HG03060 (cell line): Measurements from ENCODE around the gene IL1RAPL2.
"Not testable (repeated sequence)": the region's sequence is repeated elsewhere in the genome, so short reads cannot be mapped to it uniquely, and the experiment has no call there.

Source experiments
- ATAC-seq: cut with Tn5 transposase; IDR thresholded peaks from one replicate; pipeline ENCODE4 v1.9.1; 2021; ENCODE audit warnings: low read depth, moderate number of reproducible peaks; ENCODE audit not compliant: unreplicated experiment

Gene IL1RAPL2

GRCh38 chrX:105658136-105658535 lies 1092.1 kb downstream of the IL1RAPL2 start:
- ATAC-seq = no peak

- no peak for ATAC-seq
These were observed 1096.2 kb downstream of the IL1RAPL2 start for GRCh38 chrX:105662248-105662647.

- ATAC-seq = no peak
These were observed 1098.2 kb downstream of the IL1RAPL2 start for GRCh38 chrX:105664243-105664642.

GRCh38 chrX:105684288-105684687 lies 1118.3 kb downstream of the IL1RAPL2 start:
- ATAC-seq = not testable (repeated sequence)

GRCh38 chrX:105694839-105695238 lies 1128.8 kb downstream of the IL1RAPL2 start:
- no peak for ATAC-seq

DNA sequence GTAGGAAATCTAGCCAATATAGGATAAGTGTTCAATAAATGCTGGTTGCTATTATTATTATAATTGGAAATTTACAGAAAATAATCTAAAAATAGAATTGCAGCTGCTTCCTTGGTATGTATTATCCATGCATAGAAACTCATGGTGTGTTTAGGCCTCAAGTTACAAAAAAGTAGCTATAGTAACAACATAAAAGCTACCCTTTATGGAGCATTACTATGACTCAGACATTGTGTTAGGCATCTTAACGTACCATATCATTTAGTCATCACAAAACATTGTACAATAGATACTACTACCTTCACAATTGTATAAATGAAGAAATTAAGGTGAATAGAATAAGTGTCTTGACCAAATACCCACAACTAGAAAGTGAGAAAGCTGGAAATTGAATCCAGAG lies 1129.5 kb downstream of the IL1RAPL2 start:
- no peak for ATAC-seq

GRCh38 chrX:105696870-105697269 lies 1130.9 kb downstream of the IL1RAPL2 start:
- ATAC-seq = no peak

- ATAC-seq = no peak
These were observed 1132.2 kb downstream of the IL1RAPL2 start for GRCh38 chrX:105697984-105698781.

GRCh38 chrX:105700331-105700730 lies 1134.3 kb downstream of the IL1RAPL2 start:
- no peak for ATAC-seq

DNA sequence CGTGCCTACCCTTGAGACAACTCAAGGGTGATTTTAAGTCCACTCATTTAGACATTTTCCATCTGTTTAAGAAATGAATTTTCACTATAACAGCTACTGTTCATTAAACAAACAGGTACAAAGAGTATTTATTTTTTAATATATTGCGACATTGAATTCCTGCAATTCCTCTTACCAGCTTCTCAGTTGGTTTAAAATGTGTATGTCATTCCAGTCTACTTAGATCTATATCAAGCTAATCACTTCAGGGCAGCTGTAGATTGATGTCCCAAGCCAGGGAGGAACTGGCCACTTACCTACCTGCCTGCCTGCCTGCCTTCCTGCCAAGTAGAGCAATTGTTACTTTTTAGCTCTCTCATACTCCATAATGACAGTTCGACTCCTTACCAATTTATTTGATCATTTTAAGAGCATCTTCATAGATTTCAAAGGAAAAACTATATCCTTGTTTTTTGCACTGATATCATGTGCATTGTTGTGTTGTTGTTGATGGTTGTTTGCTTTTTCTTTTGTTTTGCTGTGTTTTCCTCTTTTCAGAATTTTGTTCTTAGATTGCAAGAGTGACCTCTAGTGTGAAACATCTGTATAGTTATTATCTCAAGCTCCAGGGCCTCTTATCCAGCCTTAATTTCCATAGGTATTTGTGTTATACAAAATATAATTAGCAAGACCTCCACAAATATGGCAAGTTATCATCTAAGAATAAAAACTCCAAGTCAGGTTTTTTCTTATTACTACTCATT lies 1135.5 kb downstream of the IL1RAPL2 start:
- no peak for ATAC-seq

DNA sequence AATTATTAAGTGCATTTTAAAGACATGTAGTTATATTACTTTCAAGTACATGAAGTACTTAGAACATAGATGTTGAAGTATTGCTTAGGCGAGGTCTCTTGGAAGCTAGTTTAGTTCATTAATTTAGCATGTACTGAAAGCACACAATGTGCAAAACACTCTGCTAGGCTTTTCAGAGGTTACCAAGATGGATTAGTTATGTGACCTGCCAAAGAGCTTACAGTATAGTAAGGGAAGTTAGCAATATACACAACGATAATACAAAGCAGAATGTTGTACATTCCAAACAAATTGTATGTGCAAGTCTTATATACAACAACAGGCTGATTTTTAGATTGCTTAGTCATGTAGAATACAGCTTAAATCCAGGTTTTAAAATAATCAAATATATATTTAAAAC lies 1137.9 kb downstream of the IL1RAPL2 start:
- no peak for ATAC-seq

GRCh38 chrX:105706041-105706440 lies 1140.0 kb downstream of the IL1RAPL2 start:
- ATAC-seq = no peak

GRCh38 chrX:105711805-105712204 lies 1145.8 kb downstream of the IL1RAPL2 start:
- no peak for ATAC-seq

GRCh38 chrX:105715746-105716145 lies 1149.7 kb downstream of the IL1RAPL2 start:
- ATAC-seq = no peak

DNA sequence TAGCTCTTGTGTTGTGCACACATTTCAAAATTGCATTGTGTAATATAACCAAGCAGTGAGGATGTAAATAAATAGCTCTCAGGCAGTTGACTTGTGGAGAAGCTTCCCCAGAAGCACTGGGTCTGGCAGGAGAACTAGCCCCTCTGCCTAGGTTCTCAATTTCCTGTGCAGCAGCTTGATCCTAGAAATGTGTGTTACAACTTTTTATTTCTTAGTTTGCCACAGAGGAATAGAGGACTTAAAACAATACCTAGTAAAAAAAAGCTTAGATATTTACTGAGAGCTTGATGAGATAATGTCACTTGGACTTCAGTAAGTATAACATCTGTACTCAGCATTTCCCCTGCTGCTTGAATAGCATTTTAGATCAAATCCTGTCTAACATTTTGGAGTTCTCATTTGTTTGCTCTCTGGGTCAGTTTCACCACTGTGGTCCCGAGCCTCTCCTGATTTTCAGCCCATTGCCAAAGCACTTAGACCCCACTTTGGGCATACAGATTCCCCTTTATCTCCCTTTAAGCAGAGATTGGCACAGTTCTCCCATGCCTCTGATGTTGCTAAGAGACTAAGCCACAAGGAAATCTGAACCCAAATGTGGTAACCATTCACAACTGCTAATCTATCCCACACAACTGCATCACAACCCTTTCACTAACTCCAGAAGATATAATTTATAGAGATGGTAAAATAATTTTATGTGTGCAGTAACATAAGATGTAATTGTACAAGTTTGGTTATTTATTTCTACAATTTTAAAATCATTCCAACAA lies 1158.2 kb downstream of the IL1RAPL2 start:
- no peak for ATAC-seq

- no peak for ATAC-seq
These were observed 1159.2 kb downstream of the IL1RAPL2 start for GRCh38 chrX:105725228-105725627.

DNA sequence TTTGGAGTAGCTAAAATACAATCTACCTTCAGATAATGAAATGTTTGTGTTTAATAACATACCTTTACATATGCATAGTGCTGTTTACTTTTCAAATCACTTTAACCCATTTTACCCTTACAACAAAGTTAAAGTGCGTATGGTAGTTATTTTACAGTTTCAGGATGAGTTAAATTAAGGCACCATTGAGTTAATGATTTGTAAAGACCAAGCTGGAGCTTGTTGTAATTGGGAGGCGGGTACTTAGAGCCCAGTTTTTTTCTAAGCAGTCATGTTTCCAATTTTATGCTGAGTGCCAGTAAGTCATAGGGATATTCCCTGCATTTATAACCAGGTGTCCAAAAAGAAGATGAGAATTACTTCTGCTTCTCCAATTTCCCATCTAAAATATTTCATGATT lies 1172.2 kb downstream of the IL1RAPL2 start:
- ATAC-seq = no peak

- ATAC-seq = no peak
These were observed 1178.3 kb downstream of the IL1RAPL2 start for GRCh38 chrX:105744291-105744690.

- no peak for ATAC-seq
These were observed 1178.9 kb downstream of the IL1RAPL2 start for GRCh38 chrX:105744946-105745345.

- ATAC-seq = no peak
These were observed 1179.9 kb downstream of the IL1RAPL2 start for GRCh38 chrX:105745863-105746262.

GRCh38 chrX:105752338-105752956 lies 1186.4 kb downstream of the IL1RAPL2 start:
- no peak for ATAC-seq
